ENCODE measurements around the gene DAB2IP. TPM values are rescaled to one million over a fixed set of nuclear protein-coding genes. Genes with fewer than 3 reads are reported as not detected.

The DAB2IP gene
- total RNA-seq, 1 experiment from 2014 or later, result 15.2 TPM

DNA sequence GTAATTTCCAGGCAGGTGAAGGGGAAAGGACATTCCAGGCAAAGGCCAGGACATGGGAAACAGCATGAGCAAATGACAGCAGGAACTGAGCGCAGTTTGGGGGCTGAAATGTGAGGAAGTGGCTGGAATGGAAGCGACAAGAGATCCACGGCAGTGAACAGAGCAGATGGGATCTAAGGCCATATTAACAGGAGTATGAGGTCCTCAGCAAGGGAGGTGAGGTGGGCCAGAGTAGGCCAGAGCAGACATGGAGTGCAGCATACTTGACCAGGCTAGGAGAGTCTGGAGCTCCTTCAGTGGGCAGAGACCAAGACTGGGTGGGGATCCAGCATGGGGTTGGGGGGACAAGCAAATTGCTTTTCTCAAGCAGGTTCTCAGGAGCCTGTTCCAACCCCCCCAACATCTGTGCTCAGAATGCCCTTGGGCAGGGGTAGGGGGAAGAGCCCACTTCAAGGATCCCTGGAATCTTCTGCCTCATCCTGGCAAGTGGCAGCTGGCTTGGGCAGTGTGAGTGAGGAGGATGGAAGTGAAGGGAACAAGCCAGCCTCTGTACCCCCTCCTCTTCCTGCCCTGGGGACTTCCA lies 34.5 kb downstream of the DAB2IP start:
- DNase-seq (no peak), ATAC-seq (no peak)
- Histone ChIP-seq H3K9me2 (replicated peaks; ENCODE audit: low read length) (no peaks in the 10 kb centered on the region), H3K27ac (ENCODE audit: low read length) (no peak overlapping the region), H4K20me1 (ENCODE audit: low read length) (no peaks in the 10 kb centered on the region), H3F3A (ENCODE audit: low read length, unreplicated experiment) (no peaks in the 10 kb centered on the region), H3K4me2 (ENCODE audit: low read length) (no peak overlapping the region), H3K27me3 (ENCODE audit: low read length) (no peaks in the 10 kb centered on the region), H3K79me2 (ENCODE audit: low read length) (no peaks in the 10 kb centered on the region), H3K9ac (ENCODE audit: low read length) (no peak overlapping the region), H3K36me3 (ENCODE audit: low read depth, low read length) (no peaks in the 10 kb centered on the region), H3K9me3 (ENCODE audit: low read length) (no peaks in the 10 kb centered on the region), H2AFZ (ENCODE audit: low read length) (no peak overlapping the region), H3K4me1 (ENCODE audit: insufficient read depth, low read length) (peaks cover 12% of the 10 kb centered on the region), H3K4me3 (ENCODE audit: low read length) (no peak overlapping the region)
- ChIA-PET POLR2A (ENCODE audit: unreplicated experiment) (no interaction called here), CTCF (no interaction called here)
- intact Hi-C loops (cut with micrococcal nuclease), result loop anchor here (2.0 kb wide), 2 partner anchors 135 to 307 kb away; no protein-coding TSS in a partner anchor
- no TSS peak for BruUV-seq (replicated peaks)
- TF ChIP-seq EZH2phosphoT487 (IDR thresholded peaks at IDR 0.05; ENCODE audit: borderline replicate concordance, low read length), result no peak
- TF ChIP-seq, protein P1, sequence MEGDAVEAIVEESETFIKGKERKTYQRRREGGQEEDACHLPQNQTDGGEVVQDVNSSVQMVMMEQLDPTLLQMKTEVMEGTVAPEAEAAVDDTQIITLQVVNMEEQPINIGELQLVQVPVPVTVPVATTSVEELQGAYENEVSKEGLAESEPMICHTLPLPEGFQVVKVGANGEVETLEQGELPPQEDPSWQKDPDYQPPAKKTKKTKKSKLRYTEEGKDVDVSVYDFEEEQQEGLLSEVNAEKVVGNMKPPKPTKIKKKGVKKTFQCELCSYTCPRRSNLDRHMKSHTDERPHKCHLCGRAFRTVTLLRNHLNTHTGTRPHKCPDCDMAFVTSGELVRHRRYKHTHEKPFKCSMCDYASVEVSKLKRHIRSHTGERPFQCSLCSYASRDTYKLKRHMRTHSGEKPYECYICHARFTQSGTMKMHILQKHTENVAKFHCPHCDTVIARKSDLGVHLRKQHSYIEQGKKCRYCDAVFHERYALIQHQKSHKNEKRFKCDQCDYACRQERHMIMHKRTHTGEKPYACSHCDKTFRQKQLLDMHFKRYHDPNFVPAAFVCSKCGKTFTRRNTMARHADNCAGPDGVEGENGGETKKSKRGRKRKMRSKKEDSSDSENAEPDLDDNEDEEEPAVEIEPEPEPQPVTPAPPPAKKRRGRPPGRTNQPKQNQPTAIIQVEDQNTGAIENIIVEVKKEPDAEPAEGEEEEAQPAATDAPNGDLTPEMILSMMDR (conservative IDR thresholded peaks at IDR 0.05; ENCODE audit: low read depth, low read length), result no peak
- no peak for TF ChIP-seq EZH2 (IDR thresholded peaks at IDR 0.05; ENCODE audit: low read length, unreplicated experiment)

DNA sequence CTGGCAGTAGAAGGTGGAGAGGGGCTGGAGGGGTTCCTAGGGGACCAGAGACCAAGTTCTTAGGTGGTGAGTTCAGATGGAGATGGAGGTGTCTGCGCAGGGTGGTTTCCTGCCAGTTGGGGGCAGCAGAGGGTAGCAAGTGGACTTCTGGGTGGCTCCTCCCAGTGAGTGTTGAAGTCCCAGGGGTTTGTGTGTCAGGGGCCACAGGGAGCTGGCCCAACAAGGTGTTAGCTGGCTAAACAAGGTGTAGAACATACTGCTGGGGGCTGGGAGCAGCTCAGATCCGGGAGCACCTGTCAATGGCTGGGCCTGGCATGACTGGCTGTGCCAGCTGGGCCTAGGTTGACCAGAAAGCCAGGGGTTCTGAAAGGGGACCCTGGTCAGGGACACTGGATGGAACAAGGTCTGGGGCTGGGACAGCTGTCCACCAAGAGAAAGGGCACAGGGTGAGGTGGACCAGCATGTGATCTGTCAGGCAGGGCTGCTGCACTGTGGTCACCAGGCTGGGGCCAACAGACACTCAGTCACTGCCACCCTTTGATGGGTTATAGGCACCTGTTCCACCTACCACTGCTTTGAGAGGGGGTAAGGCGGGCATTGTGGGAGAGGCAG lies 35.6 kb downstream of the DAB2IP start:
- no peaks in the 10 kb centered on the region for H3K27me3 ChIP-seq (ENCODE audit: low read length)
- H3K9ac ChIP-seq (ENCODE audit: low read length), result no peak overlapping the region
- H3K9me2 ChIP-seq (replicated peaks; ENCODE audit: low read length), result no peaks in the 10 kb centered on the region
- BruUV-seq (replicated peaks), result no TSS peak
- no peaks in the 10 kb centered on the region for H3K36me3 ChIP-seq (ENCODE audit: low read depth, low read length)
- H3K4me1 ChIP-seq (ENCODE audit: insufficient read depth, low read length), result peaks cover 12% of the 10 kb centered on the region
- DNase-seq (peak; percentile 71), ATAC-seq (peak; percentile 78)
- H3K9me3 ChIP-seq (ENCODE audit: low read length), result no peaks in the 10 kb centered on the region
- TF ChIP-seq, protein P1 (conservative IDR thresholded peaks at IDR 0.05; ENCODE audit: low read depth, low read length), result peak; percentile 82
- no peak for TF ChIP-seq EZH2 (IDR thresholded peaks at IDR 0.05; ENCODE audit: low read length, unreplicated experiment)
- no peaks in the 10 kb centered on the region for H4K20me1 ChIP-seq (ENCODE audit: low read length)
- no peak overlapping the region for H2AFZ ChIP-seq (ENCODE audit: low read length)
- H3K27ac ChIP-seq (ENCODE audit: low read length), result no peak overlapping the region
- H3F3A ChIP-seq (ENCODE audit: low read length, unreplicated experiment), result no peaks in the 10 kb centered on the region
- CTCF ChIA-PET, result interaction anchor here (0.5 to 0.6 kb wide), 2 partner anchors 141 to 157 kb away, joined by 3 to 4 read pairs; no protein-coding TSS in a partner anchor
- H3K4me3 ChIP-seq (ENCODE audit: low read length), result no peak overlapping the region
- POLR2A ChIA-PET (ENCODE audit: unreplicated experiment), result no interaction called here
- no peaks in the 10 kb centered on the region for H3K79me2 ChIP-seq (ENCODE audit: low read length)
- intact Hi-C loops (cut with micrococcal nuclease), result loop anchor here (2.0 kb wide), 1 partner anchor 306 kb away; no protein-coding TSS in a partner anchor
- H3K4me2 ChIP-seq (ENCODE audit: low read length), result peak overlapping the region; percentile 41

DNA sequence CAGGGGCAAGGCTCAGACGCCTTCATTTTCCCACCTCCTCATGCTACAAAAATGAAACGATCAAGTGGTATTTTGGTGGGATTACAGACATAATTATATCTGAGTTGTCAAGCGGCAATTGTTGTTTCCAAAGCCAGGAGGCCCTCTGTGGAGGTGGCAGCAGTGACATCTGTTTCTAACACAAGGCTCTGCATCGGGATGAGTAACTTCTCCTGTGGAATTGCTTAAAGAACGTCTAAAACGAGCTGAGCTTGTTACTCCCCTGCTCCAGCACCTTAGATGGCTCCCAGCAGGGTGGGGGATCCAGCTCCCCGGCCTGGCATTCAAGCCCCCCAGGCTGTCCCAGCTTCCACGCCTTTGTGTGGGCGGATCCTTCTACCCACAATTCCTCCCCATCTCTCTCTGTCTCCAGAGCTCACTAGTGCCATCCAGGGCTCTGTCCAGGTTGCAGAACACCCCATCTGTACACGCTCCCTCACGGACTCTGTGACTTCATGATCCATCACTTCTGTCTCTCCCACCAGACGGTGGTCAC lies 36.8 kb downstream of the DAB2IP start:
- no TSS peak for BruUV-seq (replicated peaks)
- Histone ChIP-seq H3F3A (ENCODE audit: low read length, unreplicated experiment) (no peaks in the 10 kb centered on the region), H3K9me3 (ENCODE audit: low read length) (no peaks in the 10 kb centered on the region), H3K9ac (ENCODE audit: low read length) (no peak overlapping the region), H3K36me3 (ENCODE audit: low read depth, low read length) (no peaks in the 10 kb centered on the region), H3K27me3 (ENCODE audit: low read length) (no peaks in the 10 kb centered on the region), H3K4me2 (ENCODE audit: low read length) (no peak overlapping the region), H3K79me2 (ENCODE audit: low read length) (no peaks in the 10 kb centered on the region), H3K4me1 (ENCODE audit: insufficient read depth, low read length) (peaks cover 12% of the 10 kb centered on the region), H3K27ac (ENCODE audit: low read length) (no peak overlapping the region), H2AFZ (ENCODE audit: low read length) (no peak overlapping the region), H3K4me3 (ENCODE audit: low read length) (no peak overlapping the region), H4K20me1 (ENCODE audit: low read length) (no peaks in the 10 kb centered on the region), H3K9me2 (replicated peaks; ENCODE audit: low read length) (no peaks in the 10 kb centered on the region)
- CTCF ChIA-PET, result no interaction called here
- intact Hi-C loops (cut with micrococcal nuclease), result no loop called here
- no peak for DNase-seq
- POLR2A ChIA-PET (ENCODE audit: unreplicated experiment), result no interaction called here
- no peak for TF ChIP-seq EZH2phosphoT487 (IDR thresholded peaks at IDR 0.05; ENCODE audit: borderline replicate concordance, low read length)
- TF ChIP-seq, protein P1 (conservative IDR thresholded peaks at IDR 0.05; ENCODE audit: low read depth, low read length), result no peak
- no peak for TF ChIP-seq EZH2 (IDR thresholded peaks at IDR 0.05; ENCODE audit: low read length, unreplicated experiment)
- ATAC-seq, result no peak

All from PC-3 (cell line).